Naive thymus-derived CD4-positive, alpha-beta T cell (primary cell): ENCODE results near the gene ZFAND3. TPM values are rescaled to one million over a fixed set of nuclear protein-coding genes. Genes with fewer than 3 reads are reported as not detected.

Experiments
- ATAC-seq: fragments of 150-1000 bp; cut with Tn5 transposase; 2 replicates; pipeline ENCODE4 v1.10.0; 2021; ENCODE audit warnings: mild to moderate bottlenecking, moderate library complexity
- CTCF ChIA-PET: fragments of 350-600 bp; sonication (Branson Sonifier 250); formaldehyde crosslinking; loops from one replicate; lab custom pipeline; 2021; ENCODE audit warnings: antibody characterized with exemption; lab: Charles Lee
- POLR2A ChIA-PET: fragments of 350-600 bp; sonication (Branson Sonifier 250); formaldehyde crosslinking; loops from one replicate; lab custom pipeline; 2021; ENCODE audit warnings: antibody characterized with exemption, inconsistent platforms; lab: Charles Lee
- DNase-seq, 9 donors: peaks; one replicate each; pipeline versions ENCODE4 v3.0.0 to v3.0.0-alpha.2; 2020 to 2022; ENCODE audit warnings: mixed read lengths in 1 of 9
- H3K27ac ChIP-seq: one replicate; pipeline ENCODE4 v1.7.0; 2013; ENCODE audit warnings: mild to moderate bottlenecking, low read depth, low read length, moderate library complexity
- H3K27me3 ChIP-seq, 2 donors: one replicate each; pipeline ENCODE4 v1.7.0; 2013; ENCODE audit warnings: low read length in 2 of 2, mild to moderate bottlenecking in 2 of 2, moderate library complexity in 2 of 2; ENCODE audit not compliant: control insufficient read depth in 2 of 2, insufficient read depth in 2 of 2
- H3K36me3 ChIP-seq, 3 experiments: 1 replicate in 2 of 3; 2 replicates in 1 of 3; pipeline ENCODE4 v1.7.0; 2013; ENCODE audit warnings: low read length in 3 of 3, mild to moderate bottlenecking in 3 of 3, moderate library complexity in 1 of 3; ENCODE audit not compliant: insufficient read depth in 3 of 3, control insufficient read depth in 2 of 3
- H3K4me1 ChIP-seq, 2 donors: one replicate each; pipeline ENCODE4 v1.7.0; 2013; ENCODE audit warnings: low read length in 2 of 2, mild to moderate bottlenecking in 2 of 2, moderate library complexity in 1 of 2; ENCODE audit not compliant: control insufficient read depth in 2 of 2, insufficient read depth in 2 of 2
- H3K4me3 ChIP-seq: 2 replicates; pipeline ENCODE4 v1.7.0; 2013; ENCODE audit warnings: mild to moderate bottlenecking, low read length
- H3K9me3 ChIP-seq, 3 experiments: 1 replicate in 2 of 3; 2 replicates in 1 of 3; pipeline ENCODE4 v1.7.0; 2013; ENCODE audit warnings: low read length in 3 of 3; ENCODE audit not compliant: control insufficient read depth in 2 of 3
- H3K27ac Mint-ChIP-seq, 9 donors: one replicate each; pipeline ENCODE4 v1.8.0; 2020 to 2022; ENCODE audit warnings: mixed read lengths in 9 of 9, mild to moderate bottlenecking in 8 of 9, moderate library complexity in 5 of 9, inconsistent platforms in 2 of 9
- H3K27me3 Mint-ChIP-seq, 5 donors: one replicate each; pipeline ENCODE4 v1.8.0; 2021 to 2022; ENCODE audit warnings: mixed read lengths in 5 of 5, mild to moderate bottlenecking in 1 of 5
- H3K36me3 Mint-ChIP-seq, 5 donors: one replicate each; pipeline ENCODE4 v1.8.0; 2020 to 2022; ENCODE audit warnings: mixed read lengths in 5 of 5, mild to moderate bottlenecking in 3 of 5, inconsistent platforms in 1 of 5
- H3K4me1 Mint-ChIP-seq, 7 donors: one replicate each; pipeline ENCODE4 v1.8.0; 2020 to 2022; ENCODE audit warnings: mixed read lengths in 7 of 7, mild to moderate bottlenecking in 3 of 7, inconsistent platforms in 1 of 7
- H3K4me3 Mint-ChIP-seq, 10 donors: one replicate each; pipeline ENCODE4 v1.8.0; 2020 to 2022; ENCODE audit warnings: mild to moderate bottlenecking in 10 of 10, mixed read lengths in 10 of 10, moderate library complexity in 6 of 10, inconsistent platforms in 2 of 10
- H3K9me3 Mint-ChIP-seq, 11 donors: one replicate each; pipeline ENCODE4 v1.8.0; 2020 to 2022; ENCODE audit warnings: mixed read lengths in 11 of 11, mild to moderate bottlenecking in 4 of 11, inconsistent platforms in 1 of 11, moderate library complexity in 1 of 11
- intact Hi-C, 2 donors: fragments of 100-400 bp; cut with micrococcal nuclease; formaldehyde crosslinking; loops; one replicate each; pipeline ENCODE4 v1.15.1; 2023
- polyA plus RNA-seq, 2 donors: library from polyadenylated mRNA; unstranded; fragments of 300-500 nt; fragmentation: Illumina TruSeq; gene quantifications; one replicate each; pipeline ENCODE4 v1.2.3, GENCODE V29; 2021
- total RNA-seq, 6 experiments: library from RNA in 5 of 6; stranded (reverse) in 5 of 6; gene quantifications; 1 replicate in 5 of 6; 2 replicates in 1 of 6; pipeline ENCODE4 v1.2.3 and lab custom pipeline; 2021 to 2026

The ZFAND3 gene
- total and polyA plus RNA-seq, 7 experiments from 2014 or later: 3.5 to 55.0 (median 37.1) TPM

- H3K9me3 Mint-ChIP-seq: no peaks in the 10 kb centered on the region
- intact Hi-C loops: no loop called here
- H3K27me3 ChIP-seq: no peaks in the 10 kb centered on the region
- H3K4me3 ChIP-seq: no peak overlapping the region
- H3K4me1 ChIP-seq: peaks cover 28 to 45% of the 10 kb centered on the region in 2 donors
- H3K27me3 Mint-ChIP-seq: no peaks in the 10 kb centered on the region
- no peaks in the 10 kb centered on the region for H3K9me3 ChIP-seq
- peak overlapping the region in 9 of 10 donors; percentile 21 to 94 (median 68) for H3K4me3 Mint-ChIP-seq
- ATAC-seq: no peak
- DNase-seq: peak in 3 of 9 donors; percentile 11 to 23 (median 11)
- H3K27ac Mint-ChIP-seq: peak overlapping the region in 8 of 9 donors; percentile 2 to 76 (median 39)
- ChIA-PET POLR2A (interaction anchor here (1.0 kb wide), 1 partner anchor 36 kb away, joined by 3 read pairs; no protein-coding TSS in a partner anchor), CTCF (no interaction called here)
- no peak overlapping the region for H3K27ac ChIP-seq
- no peaks in the 10 kb centered on the region for H3K36me3 Mint-ChIP-seq
- peaks cover 61 to 88% (median 81%) of the 10 kb centered on the region in 7 donors for H3K4me1 Mint-ChIP-seq
- peaks cover 0 to 6% (median 0%) of the 10 kb centered on the region in 3 experiments for H3K36me3 ChIP-seq
Observed at GRCh38 chr6:37822851-37823682, 3.5 kb downstream of the ZFAND3 start.

DNA sequence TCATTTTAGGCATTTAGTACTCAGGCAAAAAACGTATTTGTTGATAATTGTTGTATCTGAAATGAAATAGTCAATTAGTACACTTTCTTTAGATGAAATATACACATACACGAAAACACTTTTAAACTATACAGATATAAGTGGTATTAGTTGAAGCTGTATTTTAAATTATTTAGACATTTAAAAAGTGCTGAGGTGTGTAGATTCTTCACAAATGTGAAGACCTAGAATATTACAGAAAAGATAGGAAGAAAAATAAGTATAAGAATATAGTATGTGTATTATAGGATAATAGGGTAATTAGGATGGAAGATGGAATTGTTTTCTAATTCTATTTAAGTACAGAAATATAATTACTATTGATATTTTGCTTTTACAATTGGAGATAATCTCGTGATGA is 4.6 kb downstream of the ZFAND3 start:
- no peak for ATAC-seq
- Histone ChIP-seq H3K27ac (no peak overlapping the region), H3K4me3 (no peak overlapping the region), H3K9me3 (no peaks in the 10 kb centered on the region), H3K36me3 (peaks cover 0 to 5% (median 0%) of the 10 kb centered on the region in 3 experiments), H3K27me3 (no peaks in the 10 kb centered on the region), H3K4me1 (peaks cover 23 to 46% of the 10 kb centered on the region in 2 donors)
- H3K27ac Mint-ChIP-seq: peak overlapping the region in 1 of 9 donors; percentile 17
- H3K4me3 Mint-ChIP-seq: peak overlapping the region in 1 of 10 donors; percentile 32
- CTCF ChIA-PET: no interaction called here
- POLR2A ChIA-PET: interaction anchor here (1.0 kb wide), 1 partner anchor 35 kb away, joined by 3 read pairs; no protein-coding TSS in a partner anchor
- no peaks in the 10 kb centered on the region for H3K27me3 Mint-ChIP-seq
- H3K36me3 Mint-ChIP-seq: no peaks in the 10 kb centered on the region
- no peaks in the 10 kb centered on the region for H3K9me3 Mint-ChIP-seq
- intact Hi-C loops: no loop called here
- no peak for DNase-seq
- H3K4me1 Mint-ChIP-seq: peaks cover 56 to 90% (median 77%) of the 10 kb centered on the region in 7 donors

DNA sequence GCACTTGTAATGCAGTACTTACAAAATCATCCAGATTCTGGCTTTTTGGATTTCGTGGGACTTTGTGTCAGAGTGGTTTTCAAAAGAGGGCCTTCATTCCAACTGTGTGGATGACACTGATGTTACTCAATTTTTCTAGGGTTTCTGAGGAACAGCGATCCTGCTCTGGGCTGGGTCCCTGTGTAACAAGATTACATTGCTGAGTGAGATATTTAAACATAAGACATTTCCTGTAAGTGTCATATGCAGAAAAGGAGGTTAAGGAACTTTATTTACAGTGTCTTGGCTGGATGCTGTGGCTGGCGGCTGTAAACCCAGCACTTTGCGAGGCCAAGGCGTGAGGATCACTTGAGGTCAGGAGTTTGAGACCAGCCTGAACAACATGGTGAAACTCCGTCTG is 6.7 kb downstream of the ZFAND3 start:
- peaks cover 0 to under 1% (median 0%) of the 10 kb centered on the region in 5 donors for H3K36me3 Mint-ChIP-seq
- Histone ChIP-seq H3K4me3 (no peak overlapping the region), H3K27me3 (no peaks in the 10 kb centered on the region), H3K27ac (no peak overlapping the region), H3K4me1 (peaks cover 15 to 40% of the 10 kb centered on the region in 2 donors), H3K9me3 (no peaks in the 10 kb centered on the region), H3K36me3 (no peaks in the 10 kb centered on the region)
- H3K9me3 Mint-ChIP-seq: no peaks in the 10 kb centered on the region
- ChIA-PET POLR2A (interaction anchor here (0.6 to 2.4 kb wide), 2 partner anchors 8 to 13 kb away, joined by 4 to 10 read pairs; partner anchors contain the start of gene ZFAND3), CTCF (no interaction called here)
- H3K27me3 Mint-ChIP-seq: no peaks in the 10 kb centered on the region
- peaks cover 51 to 99% (median 83%) of the 10 kb centered on the region in 7 donors for H3K4me1 Mint-ChIP-seq
- ATAC-seq (no peak), DNase-seq (no peak)
- peak overlapping the region in 6 of 10 donors; percentile 1 to 54 (median 33) for H3K4me3 Mint-ChIP-seq
- intact Hi-C loops: no loop called here
- H3K27ac Mint-ChIP-seq: peak overlapping the region in 1 of 9 donors; percentile 50

DNA sequence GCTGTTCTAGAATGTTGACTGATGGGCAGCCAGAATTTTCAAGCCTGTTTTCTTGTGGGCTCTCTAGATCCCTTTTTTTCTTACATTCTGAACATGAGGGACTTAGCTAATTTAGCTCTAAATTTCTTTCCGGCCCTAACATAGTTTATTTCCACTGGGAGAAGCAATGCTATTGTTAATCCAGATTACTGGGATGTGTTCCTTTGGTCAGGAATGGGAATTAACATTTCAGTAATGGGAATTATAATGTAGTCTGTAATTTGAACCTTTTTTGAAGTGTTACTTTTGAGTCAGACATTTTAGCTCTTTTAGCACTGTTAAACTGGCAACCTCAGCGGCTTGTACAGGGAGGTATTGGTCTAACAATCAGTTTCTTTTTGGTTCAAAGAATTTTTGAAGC is 7.5 kb downstream of the ZFAND3 start:
- DNase-seq: no peak
- Mint-ChIP-seq H3K9me3 (no peaks in the 10 kb centered on the region), H3K36me3 (peaks cover 0 to 9% (median 8%) of the 10 kb centered on the region in 5 donors), H3K4me3 (peak overlapping the region in 3 of 10 donors; percentile 7 to 59 (median 47)), H3K4me1 (peaks cover 50 to 99% (median 83%) of the 10 kb centered on the region in 7 donors), H3K27me3 (no peaks in the 10 kb centered on the region), H3K27ac (peak overlapping the region in 1 of 9 donors; percentile 45)
- Histone ChIP-seq H3K27me3 (no peaks in the 10 kb centered on the region), H3K4me3 (no peak overlapping the region), H3K27ac (no peak overlapping the region), H3K4me1 (peaks cover 14 to 35% of the 10 kb centered on the region in 2 donors), H3K9me3 (no peaks in the 10 kb centered on the region), H3K36me3 (no peaks in the 10 kb centered on the region)
- POLR2A ChIA-PET: interaction anchor here (0.6 to 2.4 kb wide), 6 partner anchors 9 to 979 kb away, joined by 3 to 10 read pairs (median 3); partner anchors contain the start of gene ZFAND3
- intact Hi-C loops: no loop called here
- ATAC-seq: no peak
- CTCF ChIA-PET: interaction anchor here (0.6 kb wide), 1 partner anchor 36 kb away, joined by 3 read pairs; no protein-coding TSS in a partner anchor

DNA sequence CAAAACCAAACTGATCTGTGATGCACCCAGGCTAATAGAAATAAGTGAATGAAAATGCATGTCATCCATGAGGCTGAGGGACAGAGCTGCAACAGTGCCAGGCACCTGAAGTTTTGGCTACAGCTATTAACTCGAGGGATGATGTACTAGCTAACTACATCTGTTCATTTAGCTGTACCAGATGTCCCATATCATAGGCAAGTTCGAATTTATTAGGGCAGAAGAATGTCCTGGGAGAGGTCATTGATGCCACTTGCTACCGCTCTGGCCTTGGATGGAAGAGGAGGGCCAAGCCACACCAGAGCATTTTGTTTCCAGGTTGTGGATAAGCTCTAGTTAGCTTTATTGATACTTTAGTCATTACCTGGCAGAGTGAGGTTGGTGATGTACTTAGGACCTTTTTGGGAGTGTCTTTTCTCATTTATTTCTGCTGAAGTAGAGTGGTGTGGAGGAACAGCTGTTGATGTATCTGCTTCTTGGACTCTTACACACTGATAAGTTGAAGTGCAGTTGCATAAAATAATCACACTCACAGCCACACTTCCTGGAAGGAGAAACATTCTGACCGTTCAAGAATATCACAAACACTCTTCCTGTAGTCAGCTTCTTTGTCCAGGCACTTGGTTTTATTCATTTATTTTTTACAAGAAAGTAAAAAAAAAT is 8.2 kb downstream of the ZFAND3 start:
- DNase-seq (no peak), ATAC-seq (no peak)
- Histone ChIP-seq H3K4me1 (peaks cover 13 to 28% of the 10 kb centered on the region in 2 donors), H3K9me3 (no peaks in the 10 kb centered on the region), H3K36me3 (peaks cover 0 to under 1% (median 0%) of the 10 kb centered on the region in 3 experiments), H3K27me3 (no peaks in the 10 kb centered on the region), H3K4me3 (no peak overlapping the region), H3K27ac (no peak overlapping the region)
- CTCF ChIA-PET: no interaction called here
- H3K4me1 Mint-ChIP-seq: peaks cover 46 to 99% (median 81%) of the 10 kb centered on the region in 7 donors
- H3K27ac Mint-ChIP-seq: peak overlapping the region in 1 of 9 donors; percentile 18
- peaks cover 0 to 16% (median 14%) of the 10 kb centered on the region in 5 donors for H3K36me3 Mint-ChIP-seq
- H3K9me3 Mint-ChIP-seq: no peaks in the 10 kb centered on the region
- H3K4me3 Mint-ChIP-seq: peak overlapping the region in 6 of 10 donors; percentile 7 to 59 (median 28)
- H3K27me3 Mint-ChIP-seq: no peaks in the 10 kb centered on the region
- intact Hi-C loops: no loop called here
- POLR2A ChIA-PET: interaction anchor here (0.6 to 2.4 kb wide), 5 partner anchors 9 to 173 kb away, joined by 3 to 10 read pairs (median 3); partner anchors contain the start of gene ZFAND3

- CTCF ChIA-PET: no interaction called here
Observed at GRCh38 chr6:37830225-37830624, 10.7 kb downstream of the ZFAND3 start.

More at GRCh38 chr6:37830225-37830624, 10.7 kb downstream of the ZFAND3 start:
- H3K36me3 ChIP-seq: peaks cover 0 to 4% (median 0%) of the 10 kb centered on the region in 3 experiments
- Mint-ChIP-seq H3K27ac (peak overlapping the region in 1 of 9 donors; percentile 57), H3K4me1 (peaks cover 37 to 86% (median 58%) of the 10 kb centered on the region in 7 donors), H3K9me3 (peaks cover 0 to 12% (median 1%) of the 10 kb centered on the region in 11 donors), H3K36me3 (peaks cover 5 to 30% (median 28%) of the 10 kb centered on the region in 5 donors), H3K27me3 (no peaks in the 10 kb centered on the region), H3K4me3 (peak overlapping the region in 1 of 10 donors; percentile 48)
- no peak for ATAC-seq
- no peak overlapping the region for H3K27ac ChIP-seq
- peaks cover 5 to 25% of the 10 kb centered on the region in 2 donors for H3K4me1 ChIP-seq
- no peaks in the 10 kb centered on the region for H3K9me3 ChIP-seq
- intact Hi-C loops: no loop called here
- no peak overlapping the region for H3K4me3 ChIP-seq
- POLR2A ChIA-PET: no interaction called here
- H3K27me3 ChIP-seq: no peaks in the 10 kb centered on the region
- DNase-seq: no peak
